UCSD-AML1 (cell line): ENCODE measurements around the gene SLIT1.

Source experiments
- DNase-seq: peaks from one replicate; lab custom pipeline; 2025; ENCODE audit not compliant: unreplicated experiment; lab: John Stamatoyannopoulos, UW

Gene SLIT1

DNA sequence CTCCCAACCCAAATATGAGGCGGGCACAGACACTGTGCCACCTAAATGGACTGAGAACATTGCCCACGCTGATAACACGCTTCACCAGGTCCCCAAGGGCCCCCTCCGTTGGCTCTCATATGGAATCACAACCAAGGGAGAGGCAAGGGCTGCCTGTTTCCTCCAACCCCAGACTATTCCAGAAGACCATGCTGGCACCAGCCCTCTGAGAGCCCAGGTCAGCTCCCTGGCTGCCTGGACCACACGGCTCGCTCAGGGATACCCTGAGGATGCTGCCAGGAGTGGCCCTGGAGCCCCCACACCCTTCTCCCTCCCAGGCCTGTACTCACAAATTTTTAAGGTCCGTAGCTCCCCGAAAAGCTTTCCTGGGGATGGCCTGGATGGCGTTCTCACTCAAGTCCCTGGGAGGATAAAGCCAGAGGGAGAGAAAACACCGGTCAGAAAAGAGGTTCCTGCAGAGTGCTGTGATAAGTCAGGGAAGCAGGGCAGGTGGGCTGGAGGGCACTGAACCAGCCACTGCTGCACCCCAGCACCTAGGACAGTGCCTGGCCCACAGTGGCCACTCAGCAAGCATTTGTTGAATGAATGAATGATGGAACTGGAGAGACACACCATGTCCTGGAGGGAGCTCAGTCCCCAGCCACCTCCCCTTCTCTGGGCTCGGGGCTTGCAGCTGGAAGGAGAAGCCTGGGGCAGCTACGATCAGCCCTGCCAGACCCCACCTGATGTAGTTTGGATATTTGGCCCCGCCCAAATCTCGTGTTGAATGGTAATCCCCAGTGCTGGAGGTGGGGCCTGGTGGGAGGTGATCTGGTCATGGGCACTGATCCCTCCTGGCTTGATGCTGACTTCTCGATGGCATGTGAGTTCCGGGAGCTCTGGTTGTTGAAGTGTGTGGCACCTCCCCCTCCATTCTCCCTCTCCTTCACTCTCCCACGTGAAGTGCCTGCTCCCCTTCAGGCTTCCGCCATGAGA lies 119.8 kb downstream of the SLIT1 start:
- no peak for DNase-seq

DNA sequence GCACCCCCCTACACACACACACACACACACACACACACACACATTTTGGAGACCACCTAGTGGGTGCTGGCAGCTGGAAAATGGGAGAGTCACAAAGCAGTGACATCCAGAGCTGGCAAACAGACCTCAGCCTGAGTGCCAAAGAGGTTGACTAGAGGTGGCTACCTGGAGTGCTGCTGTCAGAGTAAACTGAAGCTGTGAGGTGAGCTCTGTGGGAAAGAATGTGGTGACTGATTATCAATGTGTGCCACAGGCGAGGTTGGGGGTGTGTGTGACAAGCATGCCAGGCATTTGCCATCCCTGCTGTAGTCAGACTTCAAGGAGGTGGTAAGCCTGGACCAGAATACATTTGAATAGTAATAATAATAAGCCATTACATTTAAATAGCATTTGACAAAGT lies 120.6 kb downstream of the SLIT1 start:
- no peak for DNase-seq

- no peak for DNase-seq
These were observed 121.5 kb downstream of the SLIT1 start for GRCh38 chr10:97063983-97064837.

GRCh38 chr10:97063271-97063982 lies 122.3 kb downstream of the SLIT1 start:
- no peak for DNase-seq

DNA sequence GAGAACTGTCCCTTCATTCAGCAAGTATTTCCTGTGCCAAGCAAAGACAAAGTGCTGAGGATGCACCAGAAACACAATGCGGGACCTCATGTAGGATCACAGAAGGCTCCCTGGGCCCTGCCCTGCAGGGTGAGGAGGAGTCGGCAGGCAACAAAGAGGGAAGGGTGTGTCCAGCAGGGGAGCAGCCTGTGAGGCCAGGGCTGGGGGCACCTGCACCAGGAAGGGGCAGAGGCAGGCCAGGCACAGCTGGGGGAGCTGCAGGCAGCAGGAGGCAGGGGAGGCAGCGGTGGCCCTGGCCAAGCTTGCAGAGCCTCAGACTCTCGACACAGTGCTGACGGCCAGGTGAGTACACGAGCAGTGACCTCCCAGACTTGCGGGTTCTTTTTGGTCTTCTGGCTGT lies 123.3 kb downstream of the SLIT1 start:
- DNase-seq, result no peak

GRCh38 chr10:97062046-97062445 lies 123.7 kb downstream of the SLIT1 start:
- no peak for DNase-seq

GRCh38 chr10:97061423-97061822 lies 124.3 kb downstream of the SLIT1 start:
- DNase-seq, result no peak

DNA sequence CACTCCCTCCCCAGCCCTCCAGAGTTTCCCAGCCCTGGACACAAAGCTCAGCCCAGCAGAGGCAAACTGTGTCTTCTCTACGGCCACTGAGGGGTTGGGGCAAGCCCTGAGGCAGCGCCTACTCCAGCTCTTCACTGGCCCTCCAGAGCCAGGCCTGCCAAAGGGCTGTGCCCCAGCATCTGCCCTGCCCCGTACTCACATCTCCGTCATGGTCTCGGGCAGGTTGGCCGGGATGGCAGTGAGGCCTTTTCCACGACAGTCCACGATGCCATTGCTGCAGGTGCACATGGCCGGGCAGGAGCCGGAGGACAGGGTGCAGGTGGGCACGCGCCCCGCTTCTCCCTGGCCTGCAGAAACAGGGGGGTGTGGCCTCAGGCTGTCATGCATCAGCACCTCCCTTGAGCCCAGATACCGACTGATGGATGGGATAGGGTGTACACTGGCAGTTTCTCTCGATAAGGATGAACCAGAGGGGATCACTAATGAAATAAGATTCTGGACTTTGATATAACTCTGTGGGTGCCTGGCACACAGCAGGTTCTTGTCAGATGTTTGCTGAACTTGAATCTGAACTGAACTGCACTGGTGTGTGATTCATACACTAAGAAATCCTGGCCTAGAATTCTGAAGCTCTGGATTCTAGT lies 125.2 kb downstream of the SLIT1 start:
- no peak for DNase-seq

DNA sequence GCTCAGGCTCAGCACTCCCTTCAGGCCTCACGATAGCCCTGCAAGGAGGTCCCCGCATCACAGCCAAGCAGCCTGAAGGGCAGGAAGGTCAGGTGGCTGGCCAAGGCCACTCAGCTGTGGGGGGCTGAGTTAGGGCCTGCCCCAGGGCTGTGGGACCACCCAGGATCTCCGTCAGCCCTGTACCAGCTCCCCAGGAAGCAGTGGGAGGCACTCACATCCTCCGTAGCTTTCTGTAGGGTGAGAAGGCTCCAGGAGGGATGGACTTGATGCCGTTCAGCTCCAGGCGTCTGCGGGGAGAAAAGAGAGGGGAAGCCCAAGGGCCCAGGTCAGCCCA lies 125.9 kb downstream of the SLIT1 start:
- no peak for DNase-seq

DNA sequence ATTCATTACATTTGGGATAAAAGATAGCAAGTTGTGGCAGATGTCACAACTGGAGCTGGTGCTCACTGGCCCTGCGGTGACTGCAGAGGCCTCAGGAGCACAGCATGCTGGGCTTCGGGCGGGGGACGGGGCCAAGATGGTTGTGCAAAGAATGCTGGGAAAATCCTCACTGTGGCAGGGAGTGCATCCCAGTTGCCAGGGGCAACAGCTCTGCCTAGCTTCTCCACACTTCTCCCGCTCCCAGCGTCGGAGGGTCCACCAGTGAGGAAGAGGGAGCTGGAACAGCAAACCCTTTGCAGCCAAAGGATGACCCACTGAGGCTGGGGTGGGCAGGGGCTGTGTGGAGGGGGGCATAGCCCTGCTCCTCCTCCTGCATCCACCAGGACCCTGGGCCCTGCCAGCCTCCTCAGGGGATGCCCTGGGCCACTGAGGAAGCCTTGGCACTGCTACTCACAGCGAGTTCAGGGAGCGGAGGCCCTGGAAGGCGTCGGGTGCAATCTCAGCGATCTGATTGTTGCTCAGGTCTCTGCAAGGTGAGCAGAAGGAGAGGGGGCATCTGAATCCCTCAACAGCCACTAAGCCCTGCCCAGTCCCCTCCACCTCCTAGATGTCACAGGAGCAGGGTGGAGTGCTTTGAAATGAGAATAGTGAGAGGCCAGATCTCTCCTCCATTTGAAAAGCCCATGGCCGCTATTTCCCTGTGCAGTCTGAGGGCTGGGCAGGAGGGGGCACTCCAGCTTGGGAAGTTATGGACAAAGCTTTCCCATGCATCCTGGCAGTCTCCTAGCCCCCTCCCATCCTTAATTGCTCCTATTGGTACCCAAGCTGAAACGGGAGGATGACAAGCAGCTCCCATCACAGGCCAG lies 126.5 kb downstream of the SLIT1 start:
- no peak for DNase-seq

DNA sequence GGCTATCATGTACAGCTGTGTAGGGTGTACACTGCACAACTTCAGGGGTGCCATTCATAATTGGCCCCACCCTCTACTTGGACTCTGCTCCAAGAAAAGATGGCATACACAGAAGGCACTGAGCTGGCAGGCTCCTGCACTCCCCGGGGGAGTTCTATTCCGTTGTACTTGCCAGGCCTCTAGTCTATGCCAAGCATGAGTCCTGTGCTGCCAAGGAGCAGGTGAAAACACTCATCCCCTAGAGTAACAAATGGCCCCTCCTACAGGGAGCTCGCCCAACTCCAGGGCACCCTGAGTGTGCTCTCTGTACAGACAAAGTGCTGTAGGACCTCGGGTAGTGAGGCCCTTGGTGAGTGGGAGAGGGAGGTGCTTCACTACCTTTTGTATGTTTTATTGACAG lies 127.2 kb downstream of the SLIT1 start:
- DNase-seq, result no peak

DNA sequence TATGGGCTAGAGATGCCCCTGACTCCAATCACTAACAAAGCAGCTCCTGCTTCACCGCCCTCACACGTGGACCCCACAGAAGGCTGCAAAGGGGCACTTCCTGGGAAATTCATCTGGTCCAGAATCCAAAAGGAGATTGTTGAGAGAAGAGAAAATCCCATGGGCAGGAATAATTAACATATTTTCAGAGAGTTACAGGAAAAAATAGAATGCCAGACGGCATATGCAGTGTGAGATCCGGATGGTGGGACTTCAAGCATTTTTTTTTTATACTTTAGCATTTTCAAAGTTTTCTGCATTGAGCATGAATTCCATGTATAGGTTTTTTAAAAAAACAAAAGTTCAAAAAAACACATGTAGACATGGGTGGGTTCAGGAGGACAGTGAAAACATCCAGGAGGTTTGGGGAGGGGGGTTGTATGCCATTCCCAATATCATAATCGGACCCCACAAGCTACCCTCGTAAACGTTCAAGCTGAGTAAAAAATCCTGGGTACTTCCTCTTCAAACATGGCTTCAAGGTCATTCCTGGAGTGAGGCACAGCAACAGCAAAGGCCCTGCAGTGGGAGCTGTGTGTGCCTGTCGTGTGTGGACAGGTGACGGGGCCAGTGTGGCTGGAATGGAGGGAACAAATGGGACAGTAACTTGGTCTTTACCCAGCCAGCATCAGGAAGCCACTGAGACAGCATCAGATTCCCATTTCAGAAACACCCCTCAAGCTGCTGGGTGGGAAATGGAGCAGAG lies 128.1 kb downstream of the SLIT1 start:
- no peak for DNase-seq

DNA sequence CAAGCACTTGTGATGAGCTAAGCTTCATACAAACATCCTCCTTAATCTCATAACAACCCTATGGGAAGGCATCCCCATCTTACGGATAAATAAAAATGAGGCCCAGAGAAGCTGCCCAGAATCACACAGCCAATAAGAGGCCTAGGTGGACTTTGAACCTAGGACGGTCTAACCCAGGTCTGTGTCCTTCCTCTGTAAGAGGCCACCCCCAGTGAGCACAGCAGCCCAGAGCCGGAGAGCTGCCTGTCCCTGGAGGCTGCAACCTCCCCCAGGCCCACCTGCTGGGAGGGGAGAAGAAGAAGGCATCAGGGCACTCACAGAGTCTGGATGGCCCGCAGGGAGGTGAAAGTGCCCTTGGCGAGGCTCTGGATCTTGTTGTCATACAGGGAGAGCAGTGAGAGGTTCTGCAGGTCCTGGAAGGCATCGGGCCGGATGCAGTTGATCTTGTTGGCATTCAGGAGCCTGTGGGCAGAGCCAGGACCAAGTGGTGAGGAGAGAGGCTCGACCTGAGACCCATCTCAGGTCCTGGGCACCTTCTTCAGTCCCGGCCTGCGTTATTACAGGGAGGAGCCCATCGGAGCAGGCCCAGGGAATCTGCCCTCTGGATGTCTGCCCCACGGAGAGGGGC lies 129.6 kb downstream of the SLIT1 start:
- DNase-seq, result no peak

DNA sequence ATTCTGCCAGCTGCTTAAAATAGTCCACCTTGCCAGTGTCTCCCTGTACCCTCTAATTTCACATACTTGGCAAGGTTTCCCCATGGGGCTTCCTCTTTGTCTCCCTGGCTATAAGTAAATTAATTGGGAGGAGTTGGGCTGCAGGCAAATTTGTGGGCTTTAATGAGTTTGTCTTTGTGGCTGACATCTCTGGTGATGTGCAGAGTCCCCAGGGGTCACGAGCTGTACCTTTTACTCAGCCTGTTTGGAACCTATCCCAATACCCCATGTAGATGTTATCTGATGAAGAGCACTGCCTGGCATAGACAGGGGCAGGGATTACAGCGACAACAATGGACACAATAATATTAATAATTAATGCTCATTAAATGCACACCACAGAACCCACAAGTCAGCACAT lies 132.5 kb downstream of the SLIT1 start:
- no peak for DNase-seq

DNA sequence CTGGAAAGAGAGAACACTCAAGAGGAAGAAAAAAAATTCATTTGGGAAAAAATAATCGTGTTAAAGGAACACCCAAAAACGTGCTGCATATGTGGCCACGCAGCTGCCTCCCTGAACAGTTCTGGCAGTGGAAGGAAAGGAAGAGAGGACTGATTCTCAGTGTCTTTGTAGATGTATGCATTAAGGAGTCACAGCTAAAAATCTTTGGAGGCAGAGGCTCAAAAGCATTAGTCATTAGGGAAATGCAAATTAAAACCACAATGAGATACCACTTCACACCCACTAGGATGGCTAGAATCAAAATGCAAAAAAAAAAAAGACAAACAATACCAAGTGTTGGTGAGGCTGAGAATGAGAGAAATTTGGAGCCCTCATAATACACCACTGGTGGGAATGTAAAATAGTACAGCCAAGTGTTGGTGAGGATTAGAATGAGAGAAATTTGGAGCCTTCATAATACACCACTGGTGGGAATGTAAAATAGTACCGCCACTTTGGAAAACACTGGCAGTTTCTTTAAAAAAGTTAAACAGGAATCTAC lies 134.7 kb downstream of the SLIT1 start:
- no peak for DNase-seq

GRCh38 chr10:97050205-97050745 lies 135.5 kb downstream of the SLIT1 start:
- no peak for DNase-seq

DNA sequence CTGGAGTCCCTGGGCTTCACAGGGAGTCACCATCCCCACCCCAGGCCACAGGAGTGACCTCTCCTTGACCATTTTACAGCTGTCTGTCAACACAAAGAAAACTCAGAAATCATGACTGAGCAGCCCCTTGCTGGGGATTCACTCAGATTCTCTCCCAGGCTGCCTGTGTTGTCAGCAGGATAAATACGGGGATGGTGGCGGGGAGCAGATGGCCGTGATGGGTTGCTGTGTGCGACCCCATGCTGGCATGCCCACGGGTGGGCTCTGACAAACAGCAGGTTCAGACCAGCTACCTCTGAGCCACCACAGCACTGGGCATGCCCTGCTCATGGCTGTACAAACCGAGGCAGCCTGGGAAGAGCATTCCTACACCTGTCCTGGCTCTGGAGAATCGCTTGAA lies 136.1 kb downstream of the SLIT1 start:
- no peak for DNase-seq
